GM21381 (cell line): ENCODE data around the gene MAP3K6.
"Not testable (repeated sequence)": the region's sequence is repeated elsewhere in the genome, so short reads cannot be mapped to it uniquely, and the experiment has no call there.

Experiments
- ATAC-seq: cut with Tn5 transposase; IDR thresholded peaks from one replicate; pipeline ENCODE4 v1.9.1; 2021; ENCODE audit warnings: mild to moderate bottlenecking, moderate library complexity; ENCODE audit not compliant: unreplicated experiment

Gene MAP3K6

DNA sequence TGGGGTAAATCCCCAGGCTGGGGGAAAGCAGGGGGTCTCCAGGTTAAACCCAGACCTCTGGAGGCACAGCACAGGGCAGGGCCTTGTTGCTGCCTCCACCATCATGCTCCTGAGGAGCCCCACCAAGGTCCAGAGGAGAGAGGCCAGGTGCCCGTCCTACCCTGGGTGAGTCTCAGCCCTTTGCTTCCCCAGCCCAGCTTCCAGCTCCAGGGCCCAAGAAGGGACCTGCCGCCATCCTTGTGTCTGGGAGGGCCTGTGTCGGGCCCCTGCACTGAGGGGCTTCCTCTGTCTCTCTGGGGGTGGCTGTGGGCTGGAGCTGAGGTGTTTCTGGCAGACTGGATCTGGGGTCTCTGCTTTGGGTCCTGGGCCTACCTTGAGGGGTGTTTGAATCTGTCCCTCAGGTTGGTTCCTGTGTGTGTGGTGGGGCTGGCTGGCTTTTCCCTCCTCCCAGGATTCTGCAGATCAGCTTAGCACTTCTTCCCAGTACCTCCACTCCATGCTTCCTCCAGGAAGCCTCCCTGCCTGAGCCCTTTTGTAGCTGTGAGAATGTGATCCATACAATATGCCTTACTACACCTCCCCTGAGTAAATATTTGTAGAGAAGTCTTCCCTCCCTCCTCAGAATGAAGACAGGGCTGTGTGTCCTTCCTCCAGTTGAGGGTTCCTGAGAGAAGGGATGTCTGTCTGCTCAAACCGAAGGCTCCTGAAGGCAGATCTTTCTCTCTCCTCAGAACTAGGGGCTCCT lies 31.8 kb upstream of the MAP3K6 start:
- no peak for ATAC-seq

DNA sequence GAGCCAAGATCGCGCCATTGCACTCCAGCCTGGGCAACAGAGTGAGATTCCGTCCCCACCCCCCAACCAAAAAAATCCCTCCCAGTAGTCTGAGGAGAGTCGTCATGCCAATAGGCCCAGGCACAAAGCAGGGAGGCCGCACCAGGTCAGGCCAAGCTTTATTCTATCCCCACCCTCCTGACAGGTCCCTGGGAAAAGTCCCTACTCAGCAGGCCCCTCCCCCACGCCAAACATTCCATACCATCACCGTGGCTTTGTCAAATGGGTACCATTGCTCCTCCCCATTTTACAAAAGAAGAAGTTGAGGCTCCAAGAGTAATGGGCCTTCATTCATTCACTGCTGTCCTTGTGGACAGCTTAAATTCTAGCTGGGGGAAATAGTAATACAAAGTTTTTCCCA lies 31.0 kb upstream of the MAP3K6 start:
- no peak for ATAC-seq

DNA sequence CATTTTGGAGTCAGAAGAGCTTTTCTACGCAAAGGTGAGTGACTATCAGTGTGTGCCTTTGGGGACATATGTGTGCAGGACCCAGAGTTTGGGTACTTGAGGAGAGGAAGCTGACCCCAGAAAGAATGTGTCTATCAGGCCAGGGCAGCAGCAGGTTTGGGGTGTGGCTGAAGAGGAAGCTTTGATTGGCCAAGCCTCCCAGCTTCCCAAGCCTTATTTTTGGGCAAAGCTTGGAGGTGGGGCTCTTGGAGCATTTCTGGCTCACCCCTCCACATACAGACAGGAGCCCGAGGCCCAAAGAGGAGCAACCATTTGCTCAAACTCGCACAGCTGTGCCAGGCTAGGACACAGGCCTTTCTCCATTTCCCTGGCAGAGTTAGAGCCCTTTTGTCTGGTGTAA lies 30.3 kb upstream of the MAP3K6 start:
- ATAC-seq: no peak

DNA sequence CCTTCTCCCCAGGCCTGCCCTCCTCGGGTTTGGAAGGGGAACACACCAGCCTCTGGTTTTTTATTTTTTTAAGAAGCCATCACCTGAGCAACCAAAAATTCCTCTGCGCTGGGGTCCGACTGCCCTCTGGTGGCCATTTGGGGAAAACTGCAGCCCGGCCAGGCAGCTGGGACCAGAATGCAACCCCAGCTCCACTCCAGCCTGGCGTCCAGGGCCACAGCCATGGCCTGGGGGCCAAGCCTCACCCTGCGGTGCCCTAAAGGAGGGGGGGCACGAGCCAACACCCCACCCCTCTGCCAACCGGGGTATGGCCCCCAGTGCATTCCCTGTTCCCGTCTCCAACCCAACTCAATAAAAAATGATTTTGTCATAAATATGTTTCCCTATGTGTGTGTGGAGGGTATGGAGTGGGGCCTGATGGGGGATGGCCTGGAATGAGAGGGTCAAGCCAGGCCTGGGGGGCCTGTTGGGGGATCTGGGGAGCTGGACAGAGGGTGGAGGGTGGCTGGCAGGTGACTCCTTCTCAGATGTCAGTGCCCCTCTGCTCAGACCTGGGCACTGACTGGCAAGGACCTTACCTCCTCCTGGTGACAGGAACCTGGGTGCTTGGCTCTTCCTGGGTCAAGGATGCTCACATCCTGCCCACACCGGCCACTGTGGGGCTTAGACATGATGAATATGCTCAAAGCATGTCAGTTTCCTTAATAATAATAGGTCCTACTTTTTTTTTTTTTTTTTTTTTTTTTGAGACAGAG lies 28.9 kb upstream of the MAP3K6 start:
- ATAC-seq: no peak

DNA sequence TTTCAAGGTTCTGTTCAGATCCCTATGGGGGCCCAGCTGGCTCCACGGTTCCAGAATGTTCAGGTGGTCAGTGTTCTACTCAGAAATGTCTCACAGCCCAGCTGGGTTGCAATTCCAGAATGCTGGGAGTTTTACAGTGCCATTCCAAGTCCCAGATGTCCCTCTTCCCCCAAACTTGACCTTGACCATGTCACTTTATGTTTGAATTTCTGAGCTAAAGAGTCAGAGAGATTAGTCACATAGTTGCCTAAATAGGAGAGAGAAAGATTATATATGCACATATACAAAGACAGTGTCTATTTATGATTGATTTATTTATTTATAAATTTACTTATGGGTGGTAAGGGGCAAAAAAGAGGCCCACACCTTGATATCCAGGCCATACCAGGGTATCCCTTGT lies 28.2 kb upstream of the MAP3K6 start:
- no peak for ATAC-seq

DNA sequence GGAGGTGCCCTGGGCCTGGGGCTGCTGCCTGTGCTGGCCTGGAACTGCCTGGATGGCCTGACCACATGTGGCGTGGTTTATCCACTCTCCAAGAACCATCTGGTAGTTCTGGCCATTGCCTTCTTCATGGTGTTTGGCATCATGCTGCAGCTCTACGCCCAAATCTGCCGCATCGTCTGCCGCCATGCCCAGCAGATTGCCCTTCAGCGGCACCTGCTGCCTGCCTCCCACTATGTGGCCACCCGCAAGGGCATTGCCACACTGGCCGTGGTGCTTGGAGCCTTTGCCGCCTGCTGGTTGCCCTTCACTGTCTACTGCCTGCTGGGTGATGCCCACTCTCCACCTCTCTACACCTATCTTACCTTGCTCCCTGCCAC lies 27.5 kb upstream of the MAP3K6 start:
- ATAC-seq: no peak

DNA sequence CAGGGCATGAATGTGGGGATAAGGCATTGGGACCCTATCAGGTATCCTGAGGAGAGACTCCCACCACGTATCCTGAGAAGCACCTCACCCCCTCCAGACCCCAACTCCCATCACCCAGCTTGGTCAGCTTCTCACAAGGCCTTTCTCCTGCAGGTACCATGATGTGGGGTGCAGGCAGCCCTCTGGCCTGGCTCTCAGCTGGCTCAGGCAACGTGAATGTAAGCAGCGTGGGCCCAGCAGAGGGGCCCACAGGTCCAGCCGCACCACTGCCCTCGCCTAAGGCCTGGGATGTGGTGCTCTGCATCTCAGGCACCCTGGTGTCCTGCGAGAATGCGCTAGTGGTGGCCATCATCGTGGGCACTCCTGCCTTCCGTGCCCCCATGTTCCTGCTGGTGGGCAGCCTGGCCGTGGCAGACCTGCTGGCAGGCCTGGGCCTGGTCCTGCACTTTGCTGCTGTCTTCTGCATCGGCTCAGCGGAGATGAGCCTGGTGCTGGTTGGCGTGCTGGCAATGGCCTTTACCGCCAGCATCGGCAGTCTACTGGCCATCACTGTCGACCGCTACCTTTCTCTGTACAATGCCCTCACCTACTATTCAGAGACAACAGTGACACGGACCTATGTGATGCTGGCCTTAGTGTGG lies 27.0 kb upstream of the MAP3K6 start:
- no peak for ATAC-seq

DNA sequence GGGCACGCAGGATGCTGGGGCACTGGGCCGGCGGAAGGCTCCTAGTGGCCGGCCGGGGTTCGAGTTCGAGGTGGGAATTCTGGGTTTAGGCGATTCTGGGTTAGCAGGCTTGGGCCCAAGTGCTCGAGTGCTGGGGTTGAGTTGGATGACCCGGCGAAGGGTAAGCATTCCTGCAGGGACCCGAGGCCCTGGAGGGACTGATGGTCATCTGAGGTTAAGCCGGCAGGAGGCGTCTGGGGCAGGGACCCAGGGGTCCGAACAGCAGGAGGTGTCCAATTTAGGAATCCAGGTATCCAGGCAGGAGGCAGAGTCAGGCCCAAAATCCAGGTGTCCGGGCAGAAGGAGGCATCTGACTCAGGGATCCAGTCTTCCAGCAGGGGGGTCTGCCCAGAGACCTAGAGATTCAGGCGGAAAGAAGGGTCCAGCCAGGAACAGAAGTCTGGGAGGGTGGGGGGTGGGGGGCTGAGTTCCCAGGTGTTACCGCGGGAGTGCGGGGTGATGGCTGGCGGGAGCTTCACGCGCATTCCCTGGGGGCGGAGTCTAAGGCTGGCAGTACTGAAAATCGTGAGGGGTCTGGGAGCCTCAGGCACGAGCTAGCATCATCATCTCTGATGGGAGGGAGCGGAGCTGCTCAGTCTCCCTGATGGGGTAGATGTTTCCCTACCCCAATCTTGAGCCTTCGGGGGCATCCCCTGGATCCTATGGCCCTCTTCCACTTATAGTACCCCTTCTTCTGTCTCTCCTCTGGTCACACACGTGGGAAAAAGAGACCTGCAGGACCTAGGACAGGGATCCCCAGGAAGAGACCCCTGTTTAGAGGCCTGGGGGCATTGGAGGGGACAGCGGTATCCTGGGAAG lies 26.2 kb upstream of the MAP3K6 start:
- no peak for ATAC-seq

DNA sequence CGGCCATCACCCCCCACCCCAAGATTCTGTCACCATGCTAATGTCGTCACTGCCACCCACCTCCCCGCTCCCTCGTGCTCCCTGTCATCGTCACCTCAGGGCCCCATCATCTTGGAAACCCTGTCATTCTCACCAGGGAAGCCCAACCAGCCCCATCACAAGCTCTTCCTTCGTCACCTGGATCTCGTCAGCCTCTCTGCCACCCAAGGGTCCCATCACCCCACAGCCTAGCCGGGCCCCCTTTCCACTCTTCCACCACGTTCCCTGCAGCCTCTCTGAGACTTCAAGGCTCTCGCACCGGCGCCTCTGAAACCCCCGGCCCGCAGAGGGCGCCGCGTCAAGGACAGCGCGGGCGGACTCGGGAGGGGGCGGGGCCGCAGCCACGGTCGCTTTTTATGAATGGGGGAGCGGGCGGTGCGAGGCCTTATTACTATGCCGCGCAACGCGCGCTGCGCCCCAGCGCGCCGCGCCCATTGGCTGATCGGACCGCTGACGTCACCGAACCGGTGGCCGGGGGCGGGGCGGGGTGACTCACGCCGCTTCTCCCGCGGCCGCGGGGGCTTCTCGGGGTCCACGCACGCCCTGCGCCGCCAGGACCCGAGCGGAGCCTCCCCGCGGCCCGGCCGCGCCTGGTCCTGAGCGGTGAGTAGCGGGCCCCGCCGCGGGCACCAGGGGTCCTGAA lies 25.5 kb upstream of the MAP3K6 start, which contains the start of gene GPR3:
TSS of gene GPR3 (plus strand) at position 527 of the 682 bp plus-strand sequence. CDS start 1,177 bp downstream, outside the sequence.
- peak; percentile 80 for ATAC-seq

DNA sequence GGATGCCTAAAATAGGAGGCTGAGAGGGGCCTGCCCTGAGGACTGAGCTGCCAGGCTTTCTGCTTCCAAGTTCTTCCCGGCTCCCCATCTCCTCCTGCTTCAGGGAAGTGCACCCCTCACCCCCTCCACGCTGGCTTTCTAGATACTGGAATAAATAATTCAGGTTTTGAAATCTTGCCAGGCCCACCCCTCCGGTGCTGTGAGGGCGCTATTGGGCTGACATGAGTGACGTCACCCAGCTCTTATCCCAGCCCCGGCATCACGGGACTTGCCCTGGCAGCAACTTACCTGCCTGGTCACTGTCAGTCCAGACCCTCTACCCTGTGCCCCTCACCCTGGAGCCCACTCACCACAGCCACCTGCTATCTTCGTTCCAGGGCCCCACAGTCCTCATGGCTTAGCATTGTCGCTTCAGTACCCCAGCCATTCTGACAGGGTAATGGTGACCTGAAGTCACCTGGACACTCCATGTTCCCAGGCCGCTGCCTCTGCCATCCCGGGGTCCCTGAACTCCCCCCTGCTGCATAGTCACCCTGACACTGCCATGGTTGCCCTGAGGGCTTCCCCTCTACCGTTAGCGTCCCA lies 24.8 kb upstream of the MAP3K6 start:
- no peak for ATAC-seq

DNA sequence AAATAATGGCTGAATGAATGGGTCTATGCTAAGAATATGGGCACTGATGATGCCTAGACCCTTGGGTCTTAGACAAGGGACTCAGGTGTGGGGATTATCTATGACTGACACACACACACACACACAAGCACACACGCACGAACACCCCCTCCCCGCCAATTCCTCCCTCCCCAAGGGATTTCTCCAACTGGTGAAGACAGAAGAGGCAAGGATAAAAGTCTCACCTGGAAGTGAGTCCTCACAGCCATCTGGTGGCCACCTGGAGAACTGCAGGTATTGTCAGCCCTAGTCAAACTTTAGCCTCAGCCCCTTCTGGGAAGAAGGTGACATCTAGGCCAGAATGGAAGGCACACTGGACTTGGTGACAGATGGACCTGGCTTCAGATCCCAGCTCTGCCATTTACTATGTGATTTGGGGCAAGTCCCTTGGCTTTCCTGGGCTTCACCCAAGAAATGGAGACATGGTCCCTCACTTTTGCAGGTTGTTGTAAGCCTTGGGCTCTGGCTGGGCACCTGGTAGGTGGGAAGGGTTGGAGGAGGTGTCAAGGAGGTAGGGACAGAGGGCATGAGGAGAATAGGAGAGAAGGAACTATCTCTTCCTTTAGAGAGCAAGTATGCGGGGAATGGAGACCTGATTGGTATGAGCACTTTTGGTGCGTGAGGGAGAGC lies 21.7 kb upstream of the MAP3K6 start:
- ATAC-seq: no peak

DNA sequence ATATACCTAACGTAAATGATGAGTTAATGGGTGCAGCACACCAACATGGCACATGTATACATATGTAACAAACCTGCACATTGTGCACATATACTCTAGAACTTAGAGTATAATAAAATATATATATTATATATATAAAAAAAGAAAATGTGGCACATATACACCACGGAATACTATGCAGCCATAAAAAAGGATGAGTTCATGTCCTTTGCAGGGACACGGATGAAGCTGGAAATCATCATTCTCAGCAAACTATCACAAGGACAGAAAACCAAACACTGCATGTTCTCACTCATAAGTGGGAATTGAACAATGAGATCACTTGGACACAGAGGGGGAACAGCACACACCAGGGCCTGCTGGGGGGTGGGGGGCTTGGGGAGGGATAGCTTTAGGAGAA lies 18.0 kb upstream of the MAP3K6 start:
- not testable (repeated sequence) for ATAC-seq

DNA sequence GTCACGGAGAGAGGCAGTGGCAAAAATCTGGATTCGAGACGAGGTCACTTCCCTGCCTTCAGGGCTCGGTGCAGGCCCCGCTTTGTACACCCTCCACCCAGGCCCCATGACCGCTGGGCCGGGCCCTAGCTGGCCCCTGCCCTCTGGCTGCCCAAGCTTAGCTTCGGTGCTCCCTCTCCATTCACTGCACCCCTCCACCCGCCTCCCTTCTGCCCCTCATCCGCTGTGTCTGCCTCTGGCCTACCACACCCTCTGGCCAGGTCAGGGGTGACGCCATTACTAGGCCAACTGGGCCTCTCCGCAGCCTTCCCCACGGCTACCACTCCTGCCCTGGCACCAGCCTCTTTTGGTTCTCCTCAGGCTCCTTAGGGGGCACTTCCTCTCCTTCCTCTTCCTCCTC lies 16.9 kb upstream of the MAP3K6 start:
- ATAC-seq: no peak

DNA sequence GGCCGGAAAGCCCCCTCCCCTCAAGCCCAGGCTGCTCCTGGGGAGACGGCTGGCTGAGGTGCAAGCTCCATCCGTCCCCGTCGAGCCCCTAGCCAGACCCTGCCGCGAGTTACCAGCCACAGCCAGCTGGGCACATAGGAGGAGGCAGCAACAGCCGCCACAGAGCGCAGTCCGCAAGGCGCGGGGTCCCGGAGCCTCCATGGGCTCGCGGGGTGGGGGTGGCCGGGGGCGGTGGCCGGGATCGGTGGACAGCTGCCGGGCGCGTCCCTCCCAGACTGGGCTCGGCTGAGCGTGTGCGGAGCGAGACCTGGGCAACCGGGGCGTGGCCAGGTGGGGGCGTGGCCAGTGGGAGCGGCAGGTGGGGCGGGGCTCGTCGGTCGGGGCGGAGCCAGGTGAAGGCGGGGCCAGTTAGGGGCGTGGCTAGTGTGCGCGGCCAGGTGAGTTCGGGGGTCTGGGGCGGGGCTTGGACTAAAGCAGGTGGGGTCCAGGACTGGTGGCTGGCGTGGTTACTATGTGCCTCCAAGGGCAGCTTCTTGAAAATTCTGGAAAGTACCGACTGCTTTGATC lies 16.4 kb upstream of the MAP3K6 start, which contains the start of gene CD164L2:
TSS of gene CD164L2 (minus strand) at position 295 of the 567 bp plus-strand sequence. CDS start at position 201, 94 bp downstream.
- ATAC-seq: no peak

DNA sequence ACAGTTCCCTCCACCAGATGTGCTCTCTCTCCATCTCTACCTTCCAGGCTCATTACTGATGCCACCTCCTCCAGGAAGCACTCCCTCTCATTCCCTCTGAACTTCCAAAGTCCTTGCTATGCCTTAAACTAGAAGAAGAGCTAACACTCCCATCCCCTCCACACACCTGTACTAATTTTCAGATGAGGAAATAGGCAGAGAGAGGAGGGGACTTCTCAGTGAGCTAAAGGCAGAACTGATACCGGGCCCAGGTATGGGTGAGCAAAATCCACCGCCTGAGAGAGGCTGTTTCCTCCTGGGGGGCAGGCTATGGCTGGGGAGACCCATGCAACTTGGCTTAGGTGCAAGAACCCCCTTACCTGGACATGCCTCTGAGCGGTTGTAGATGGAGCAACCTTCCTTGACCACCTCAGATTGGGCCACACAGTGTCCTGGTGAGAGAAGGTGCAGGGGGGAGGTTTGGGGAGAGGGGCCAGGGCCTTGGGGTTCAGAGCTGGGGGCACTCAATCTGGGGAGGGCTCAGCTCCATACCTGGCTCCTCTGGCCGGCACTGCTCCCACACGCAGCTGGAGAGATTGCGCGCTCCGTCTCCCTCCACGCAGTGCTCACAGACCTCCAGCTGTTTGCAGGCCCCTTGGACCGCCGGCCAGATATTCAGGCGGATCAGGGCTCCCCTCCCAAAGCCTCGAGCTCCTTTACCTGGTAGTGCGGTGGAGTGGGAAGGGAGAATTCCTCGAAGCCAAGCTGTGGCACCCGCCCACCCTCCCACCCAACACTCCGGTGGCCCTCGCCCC lies 15.4 kb upstream of the MAP3K6 start:
- ATAC-seq: no peak

DNA sequence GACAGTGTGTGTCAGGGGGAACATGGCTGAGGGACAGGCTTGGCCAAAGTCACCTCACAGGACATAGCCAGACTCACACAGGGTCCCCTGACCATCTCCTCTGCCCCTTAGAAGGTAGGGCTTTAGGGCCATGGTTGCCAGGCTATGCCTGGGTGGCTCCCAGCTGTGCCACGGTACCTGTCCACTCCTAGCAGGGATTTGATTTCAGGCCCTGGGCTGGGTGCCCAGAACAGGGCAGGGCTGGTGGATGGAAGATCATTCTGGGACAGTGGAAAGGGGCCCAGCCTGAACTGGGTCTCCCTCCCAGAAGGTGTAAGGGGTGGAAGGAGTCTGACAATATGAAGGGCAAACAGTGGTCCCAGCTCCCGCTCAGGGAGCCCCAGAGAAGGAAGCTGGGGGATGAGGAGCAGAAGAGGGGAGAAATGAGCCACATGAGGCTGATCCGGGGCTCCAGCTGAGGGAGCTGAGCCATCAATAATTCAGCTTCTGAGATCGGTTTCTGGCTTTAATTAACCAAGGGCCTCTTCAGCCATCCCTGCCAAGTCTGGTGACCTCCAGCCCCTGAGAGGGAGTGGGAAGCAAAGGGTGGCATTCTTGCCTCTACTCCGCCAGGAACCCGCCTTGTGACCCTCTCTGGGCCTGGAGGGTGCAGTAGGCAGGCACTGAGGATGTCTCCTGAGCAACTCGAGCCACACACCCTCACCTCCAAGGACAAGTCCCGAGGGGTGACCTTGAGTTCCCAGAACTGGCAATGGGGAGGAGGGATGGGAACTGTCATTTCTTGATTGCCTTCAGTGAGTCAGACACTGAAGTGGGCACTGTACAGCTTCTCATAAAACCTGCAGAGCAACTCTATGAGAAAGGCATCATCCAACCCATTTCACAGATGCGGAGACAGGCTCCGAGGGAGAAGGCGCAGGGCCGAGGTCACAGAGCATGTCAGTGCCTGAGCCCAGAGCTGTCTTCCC lies 14.3 kb upstream of the MAP3K6 start:
- no peak for ATAC-seq

DNA sequence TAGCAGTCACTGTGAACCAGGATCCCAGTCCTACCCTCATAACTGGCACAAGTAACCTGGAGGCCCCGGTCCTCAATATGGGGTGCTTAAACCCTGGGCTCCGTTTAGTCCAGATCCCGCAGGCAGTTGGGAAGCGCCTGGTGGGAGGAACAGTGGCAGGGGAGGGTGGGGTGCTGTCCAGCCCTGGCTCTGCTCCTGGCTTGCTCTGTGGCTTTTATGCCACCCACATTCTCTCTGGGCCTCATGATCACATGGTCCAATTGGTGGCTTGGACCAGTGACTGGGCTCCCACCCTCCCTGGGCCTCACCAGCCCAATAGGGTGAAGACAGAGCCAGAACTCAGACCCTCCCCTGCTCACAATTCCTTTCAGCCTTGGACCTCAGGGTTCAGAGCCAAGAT lies 13.5 kb upstream of the MAP3K6 start:
- ATAC-seq: no peak
